Endodermal cell (in vitro differentiated cells): Measurements from ENCODE around the gene COX7B. TPM values are rescaled to one million over a fixed set of nuclear protein-coding genes. Genes with fewer than 3 reads are reported as not detected.

ENCODE experiments used
- DNase-seq: peaks from one replicate; pipeline ENCODE4 v3.0.0-alpha.2; 2017
- H3K27ac ChIP-seq: 2 replicates; pipeline ENCODE4 v1.5.1; 2013; ENCODE audit warnings: mild to moderate bottlenecking, low read depth, low read length, moderate library complexity
- H3K27me3 ChIP-seq: 2 replicates; pipeline ENCODE4 v1.6.1; 2013; ENCODE audit warnings: mild to moderate bottlenecking, low read length, moderate library complexity; ENCODE audit not compliant: insufficient read depth, control insufficient read depth, poor library complexity, severe bottlenecking
- H3K36me3 ChIP-seq: 2 replicates; pipeline ENCODE4 v1.7.0; 2013; ENCODE audit warnings: mild to moderate bottlenecking, low read length, moderate library complexity; ENCODE audit not compliant: control insufficient read depth, insufficient read depth
- H3K4me1 ChIP-seq: one replicate; pipeline ENCODE4 v1.7.0; 2013; ENCODE audit warnings: low read length; ENCODE audit not compliant: control insufficient read depth, insufficient read depth
- H3K4me3 ChIP-seq: 2 replicates; pipeline ENCODE4 v1.5.1; 2013; ENCODE audit warnings: mild to moderate bottlenecking, low read length, moderate library complexity
- H3K9ac ChIP-seq: 2 replicates; pipeline ENCODE4 v1.6.1; 2013; ENCODE audit warnings: mild to moderate bottlenecking, low read length, moderate library complexity; ENCODE audit not compliant: poor library complexity, severe bottlenecking; ENCODE audit errors: extremely low read depth
- H3K9me3 ChIP-seq: 2 replicates; pipeline ENCODE4 v1.6.1; 2013; ENCODE audit warnings: mild to moderate bottlenecking, low read length, moderate library complexity; ENCODE audit not compliant: control insufficient read depth
- H3K27ac Mint-ChIP-seq: 2 replicates; pipeline ENCODE4 v1.8.0; 2020; ENCODE audit warnings: mixed read lengths
- H3K27me3 Mint-ChIP-seq: 2 replicates; pipeline ENCODE4 v1.8.0; 2021; ENCODE audit warnings: mild to moderate bottlenecking, mixed read lengths; ENCODE audit not compliant: insufficient read depth
- H3K36me3 Mint-ChIP-seq: 2 replicates; pipeline ENCODE4 v1.8.0; 2020; ENCODE audit warnings: low read depth, mixed read lengths
- H3K4me1 Mint-ChIP-seq: 2 replicates; pipeline ENCODE4 v1.8.0; 2020; ENCODE audit warnings: mixed read lengths
- H3K4me3 Mint-ChIP-seq: 2 replicates; pipeline ENCODE4 v1.8.0; 2020; ENCODE audit warnings: mild to moderate bottlenecking, moderate library complexity, mixed read lengths
- H3K9me3 Mint-ChIP-seq: 2 replicates; pipeline ENCODE4 v1.8.0; 2020; ENCODE audit warnings: mild to moderate bottlenecking, mixed read lengths
- CTCF ChIP-seq: fragments of 200-600 bp; sonication (generic); conservative IDR thresholded peaks from 2 replicates; pipeline ENCODE4 v1.5.0; 2021; ENCODE audit warnings: antibody characterized with exemption, mild to moderate bottlenecking
- WGBS, 2 experiments: methylation state at CpG; one replicate each; pipeline versions ENCODE4 v1.1.5 to v1.1.7; 2013; ENCODE audit warnings: missing lambda C conversion rate in 2 of 2, mixed read lengths in 1 of 2; ENCODE audit not compliant: insufficient coverage in 1 of 2, insufficient read length in 1 of 2; 5-methylcytosine and 5-hydroxymethylcytosine counted together
- total RNA-seq, 2 donors: library from RNA; stranded (reverse); fragmentation: NEBNext Ultra II Directional in 1 of 2; extraction: Animal tissue kit (Norgen Biotek cat#: 25700) in 1 of 2; gene quantifications; 2 replicates in 1 of 2; 3 replicates in 1 of 2; pipeline ENCODE4 v1.2.1, GENCODE V29; 2021

The COX7B gene
- total RNA-seq, 2 donors from 2014 or later = 190 to 193 TPM

- no peak overlapping the region for H3K4me3 Mint-ChIP-seq
- no peaks in the 10 kb centered on the region for H3K27me3 ChIP-seq
- no peak for DNase-seq
- WGBS, 2 experiments = 100% methylated on average over 1 of the region's 2 CpGs; no CpG with 5 or more reads in 1 of the 2 experiments
- no peak overlapping the region for H3K9ac ChIP-seq
- no peaks in the 10 kb centered on the region for H3K27me3 Mint-ChIP-seq
- no peaks in the 10 kb centered on the region for H3K36me3 Mint-ChIP-seq
- no peak overlapping the region for H3K4me3 ChIP-seq
- H3K4me1 ChIP-seq = no peaks in the 10 kb centered on the region
- H3K36me3 ChIP-seq = no peaks in the 10 kb centered on the region
- no peak overlapping the region for H3K27ac ChIP-seq
- H3K9me3 ChIP-seq = no peaks in the 10 kb centered on the region
- H3K9me3 Mint-ChIP-seq = peaks cover 27% of the 10 kb centered on the region
- H3K27ac Mint-ChIP-seq = no peak overlapping the region
- H3K4me1 Mint-ChIP-seq = no peaks in the 10 kb centered on the region
- peak; percentile 54 for TF ChIP-seq CTCF
Observed at GRCh38 chrX:77946571-77946970, 47.3 kb downstream of the COX7B start.

- Mint-ChIP-seq H3K27me3 (no peaks in the 10 kb centered on the region), H3K4me3 (no peak overlapping the region), H3K36me3 (no peaks in the 10 kb centered on the region), H3K9me3 (peaks cover 33% of the 10 kb centered on the region), H3K4me1 (no peaks in the 10 kb centered on the region), H3K27ac (no peak overlapping the region)
- Histone ChIP-seq H3K9me3 (no peaks in the 10 kb centered on the region), H3K27ac (no peak overlapping the region), H3K4me3 (no peak overlapping the region), H3K9ac (no peak overlapping the region), H3K4me1 (no peaks in the 10 kb centered on the region), H3K36me3 (no peaks in the 10 kb centered on the region), H3K27me3 (no peaks in the 10 kb centered on the region)
- WGBS, 2 experiments = 88% methylated on average over 2 of the region's 2 CpGs; no CpG with 5 or more reads in 1 of the 2 experiments
- DNase-seq = no peak
- no peak for TF ChIP-seq CTCF
Observed at GRCh38 chrX:77949840-77950239, 50.6 kb downstream of the COX7B start.

- H3K4me1 Mint-ChIP-seq = no peaks in the 10 kb centered on the region
- peaks cover 37% of the 10 kb centered on the region for H3K9me3 Mint-ChIP-seq
- no peak overlapping the region for H3K4me3 Mint-ChIP-seq
- Histone ChIP-seq H3K27me3 (no peaks in the 10 kb centered on the region), H3K27ac (no peak overlapping the region), H3K4me1 (no peaks in the 10 kb centered on the region), H3K36me3 (no peaks in the 10 kb centered on the region), H3K4me3 (no peak overlapping the region), H3K9ac (no peak overlapping the region), H3K9me3 (no peaks in the 10 kb centered on the region)
- WGBS, 2 experiments = no CpG with 5 or more reads among the region's 1 CpG
- H3K27me3 Mint-ChIP-seq = no peaks in the 10 kb centered on the region
- H3K27ac Mint-ChIP-seq = no peak overlapping the region
- no peak for DNase-seq
- TF ChIP-seq CTCF = no peak
- H3K36me3 Mint-ChIP-seq = no peaks in the 10 kb centered on the region
Observed at GRCh38 chrX:77952173-77952572, 52.9 kb downstream of the COX7B start.
